HG03159 (cell line): ENCODE measurements around the gene FAM13A.

Experiments used
- ATAC-seq: cut with Tn5 transposase; IDR thresholded peaks from one replicate; pipeline ENCODE4 v1.9.1; 2021; ENCODE audit warnings: mild to moderate bottlenecking, moderate library complexity; ENCODE audit not compliant: unreplicated experiment

FAM13A gene

DNA sequence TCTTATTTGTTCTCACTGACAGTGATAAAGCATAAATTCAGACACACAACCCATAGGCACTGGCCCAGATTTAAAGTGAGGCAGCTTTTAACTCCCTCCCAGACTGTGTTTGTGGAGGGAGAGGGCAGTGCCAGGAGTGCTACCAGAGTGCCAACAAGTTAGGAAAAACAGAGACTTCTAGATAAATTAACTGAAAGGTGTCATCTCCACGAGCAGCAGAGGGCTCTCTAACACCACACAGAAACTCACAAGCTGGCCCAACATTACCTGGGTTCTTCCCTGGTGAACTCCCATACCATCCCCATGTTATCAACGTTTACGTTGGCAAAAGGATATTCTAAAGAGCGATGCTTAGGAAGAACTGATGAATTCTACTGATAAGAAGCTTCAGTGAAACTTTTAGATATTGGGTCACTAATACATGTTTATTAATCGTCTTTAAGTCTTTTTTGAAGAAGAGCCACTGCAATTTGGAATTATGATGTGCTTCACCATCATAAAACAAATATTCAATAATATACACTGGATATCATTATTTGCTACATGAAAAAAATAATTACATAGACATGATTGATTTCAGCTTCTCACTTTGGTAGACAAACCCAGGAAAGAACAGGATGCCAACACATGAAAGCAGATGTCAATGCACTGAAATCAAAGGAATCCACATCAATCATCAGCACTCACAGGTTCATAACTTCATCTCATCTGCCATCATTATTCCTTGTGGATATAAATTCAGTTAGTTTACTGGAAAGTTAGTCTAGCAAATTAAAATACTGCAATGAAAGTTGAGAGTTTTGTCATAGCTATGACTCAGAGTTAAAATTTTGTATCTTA is 238.1 kb downstream of the FAM13A start:
- no peak for ATAC-seq

DNA sequence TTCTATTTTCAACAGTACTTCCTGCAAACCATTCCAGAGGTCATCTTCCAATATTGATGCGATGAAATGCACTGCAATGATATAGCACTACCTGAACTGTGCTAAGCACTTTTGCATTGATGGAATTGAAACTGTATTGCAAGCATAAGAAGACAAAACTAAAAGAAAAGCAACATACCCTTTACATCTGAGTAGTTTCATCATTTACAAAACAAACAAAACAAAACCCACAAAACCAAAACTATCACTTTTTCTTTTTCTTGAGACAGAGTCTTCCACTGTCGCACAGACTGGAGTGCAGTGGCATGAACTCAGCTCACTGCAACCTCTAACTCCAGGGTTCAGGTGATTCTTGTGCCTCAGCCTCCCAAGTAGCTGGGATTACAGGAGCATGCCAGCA is 239.2 kb downstream of the FAM13A start:
- no peak for ATAC-seq

DNA sequence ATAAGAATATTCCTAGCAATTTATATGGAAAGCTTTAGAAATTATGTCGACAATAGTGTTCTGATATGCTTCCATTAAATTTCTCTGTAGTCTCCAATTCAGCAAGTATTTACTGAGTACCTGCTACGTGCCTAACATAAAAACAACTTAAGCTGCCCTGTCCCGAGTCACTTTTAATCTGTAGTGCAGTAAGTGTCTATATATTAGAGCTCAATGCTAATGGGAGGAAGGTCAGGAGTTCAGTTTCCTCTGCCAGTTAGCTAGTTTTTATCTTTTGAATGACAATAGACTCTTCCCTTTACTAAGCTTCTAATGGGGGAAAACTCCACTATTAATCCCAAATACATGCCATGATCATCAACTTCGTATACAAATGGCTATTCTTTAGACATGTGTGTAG is 240.6 kb downstream of the FAM13A start:
- no peak for ATAC-seq

GRCh38 chr4:88814043-88814617 is 242.9 kb downstream of the FAM13A start:
- ATAC-seq: no peak

- no peak for ATAC-seq
Measured at GRCh38 chr4:88813013-88813412, 244.0 kb downstream of the FAM13A start.

DNA sequence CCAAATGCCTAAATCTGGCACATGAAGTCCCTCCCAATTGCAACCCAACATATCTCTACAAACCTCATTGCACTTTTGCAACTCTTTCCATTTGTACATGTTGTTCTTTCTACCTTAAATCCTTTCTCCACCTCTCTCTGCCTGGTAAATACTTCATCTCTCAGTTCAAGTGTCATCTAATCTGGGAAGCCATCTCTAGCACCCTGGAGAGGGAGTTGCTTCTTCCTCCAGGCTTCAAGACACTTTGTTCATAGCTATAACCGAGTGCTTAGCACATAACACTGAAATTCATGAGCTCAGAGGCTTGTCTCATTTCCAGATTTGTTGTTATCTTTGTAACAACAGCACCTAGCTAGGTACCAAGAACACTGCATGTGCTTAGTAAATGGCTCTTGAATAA is 244.6 kb downstream of the FAM13A start:
- ATAC-seq: no peak

- no peak for ATAC-seq
Measured at GRCh38 chr4:88811904-88812303, 245.1 kb downstream of the FAM13A start.

- no peak for ATAC-seq
Measured at GRCh38 chr4:88810325-88810724, 246.7 kb downstream of the FAM13A start.

DNA sequence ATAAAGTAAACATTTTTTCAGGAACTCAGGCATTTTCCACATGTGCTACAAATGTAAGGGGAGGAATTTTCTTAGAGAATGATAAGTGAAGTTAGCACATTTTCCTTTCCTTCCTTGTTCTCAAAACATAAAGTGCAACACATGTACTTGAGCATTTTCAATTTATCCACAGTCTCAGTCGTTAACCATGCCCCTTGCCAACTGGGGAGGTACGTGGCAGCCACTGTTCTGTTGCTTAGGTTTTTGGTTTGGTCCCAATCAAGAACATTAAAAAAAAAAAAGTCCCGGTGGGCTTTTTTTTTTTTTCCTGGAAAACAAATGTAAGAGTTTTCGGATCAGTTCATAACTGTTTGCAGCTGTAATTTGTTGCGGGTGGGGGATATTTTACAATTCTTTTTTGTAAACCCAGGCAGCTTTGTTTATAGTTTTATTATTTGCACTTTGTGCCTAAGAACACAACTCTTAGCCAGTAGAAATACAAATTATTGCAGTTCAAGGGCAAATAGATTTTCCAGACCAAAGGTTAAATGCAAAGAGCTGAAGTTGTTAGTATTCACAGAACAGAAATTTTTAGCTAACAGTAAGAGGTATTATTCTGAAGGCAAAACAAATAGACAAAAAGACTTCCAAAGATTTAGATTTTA is 247.3 kb downstream of the FAM13A start:
- no peak for ATAC-seq

DNA sequence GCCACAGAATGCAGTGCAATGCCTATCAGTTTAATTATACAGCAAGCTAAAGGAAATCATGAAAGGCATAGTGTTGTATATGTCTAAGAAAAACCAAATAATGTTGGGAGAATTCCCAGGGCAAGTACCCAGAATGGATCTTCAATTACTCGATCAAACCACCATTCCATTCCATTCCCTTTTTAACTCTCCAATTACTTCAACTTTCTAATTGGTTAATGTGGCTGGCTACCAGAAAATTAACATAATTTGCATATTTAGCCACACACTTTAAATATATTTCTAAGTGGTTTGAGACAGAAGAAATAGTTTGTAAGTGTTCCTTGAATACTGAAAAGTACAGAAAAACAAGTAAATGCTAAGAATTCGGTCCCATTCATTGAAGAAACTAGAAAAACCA is 247.9 kb downstream of the FAM13A start:
- no peak for ATAC-seq

GRCh38 chr4:88807499-88807898 is 249.5 kb downstream of the FAM13A start:
- ATAC-seq: no peak

- ATAC-seq: no peak
Measured at GRCh38 chr4:88804234-88804633, 252.8 kb downstream of the FAM13A start.

- ATAC-seq: peak; percentile 72
Measured at GRCh38 chr4:88803600-88804096, 253.3 kb downstream of the FAM13A start.

DNA sequence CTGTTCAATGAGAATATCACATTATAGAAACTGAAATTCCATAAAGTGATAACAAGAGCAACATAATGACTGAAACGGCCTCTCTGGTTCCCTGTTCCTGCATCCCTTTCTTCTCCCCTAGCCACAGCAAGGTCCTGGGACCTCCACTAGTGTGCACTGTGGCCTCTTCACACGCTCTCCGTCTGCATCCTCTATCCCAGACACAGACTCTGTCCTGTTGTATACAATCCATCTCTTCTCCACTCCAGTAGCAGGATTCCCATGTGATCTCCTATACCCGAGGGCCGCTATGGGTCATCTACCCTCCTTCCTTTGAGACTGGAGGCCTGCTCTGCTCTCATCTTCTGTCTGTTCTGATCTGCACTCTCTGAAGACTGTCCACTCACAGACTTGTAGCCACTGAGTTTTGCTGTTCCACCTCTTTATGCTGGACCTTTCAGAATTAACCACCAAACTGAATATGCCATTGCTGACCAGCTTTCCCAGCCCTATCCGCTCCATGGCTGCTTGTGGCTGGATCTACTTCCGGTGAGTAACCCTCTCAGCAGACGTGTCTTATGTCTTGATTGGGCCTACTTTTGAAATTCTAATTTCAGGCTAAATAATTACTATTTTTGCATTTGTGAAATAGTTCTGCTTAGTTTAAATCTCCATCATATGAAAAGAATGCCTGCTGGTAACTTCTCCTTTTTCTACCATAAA is 254.2 kb downstream of the FAM13A start:
- no peak for ATAC-seq

- no peak for ATAC-seq
Measured at GRCh38 chr4:88802138-88802537, 254.8 kb downstream of the FAM13A start.

- no peak for ATAC-seq
Measured at GRCh38 chr4:88799900-88800299, 257.1 kb downstream of the FAM13A start.

- no peak for ATAC-seq
Measured at GRCh38 chr4:88797725-88798124, 259.3 kb downstream of the FAM13A start.

DNA sequence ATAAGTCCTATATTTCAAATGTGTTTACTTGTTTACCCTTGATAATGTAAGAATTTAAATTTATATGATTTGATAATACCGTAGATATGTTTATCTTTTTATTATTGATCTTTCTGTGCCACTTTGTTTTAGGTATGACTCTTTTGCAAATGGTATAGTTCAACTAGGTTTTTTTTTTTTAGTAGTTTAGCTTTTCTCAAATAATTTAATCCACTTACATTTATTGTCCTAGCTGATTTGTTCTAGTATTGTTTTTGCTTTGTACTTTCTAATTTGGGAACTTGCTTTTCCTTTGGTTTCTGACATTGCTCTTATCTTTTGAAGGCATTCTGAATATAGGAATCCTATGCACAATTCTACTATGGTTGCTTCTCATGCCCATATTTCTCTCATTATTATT is 260.4 kb downstream of the FAM13A start:
- ATAC-seq: no peak

DNA sequence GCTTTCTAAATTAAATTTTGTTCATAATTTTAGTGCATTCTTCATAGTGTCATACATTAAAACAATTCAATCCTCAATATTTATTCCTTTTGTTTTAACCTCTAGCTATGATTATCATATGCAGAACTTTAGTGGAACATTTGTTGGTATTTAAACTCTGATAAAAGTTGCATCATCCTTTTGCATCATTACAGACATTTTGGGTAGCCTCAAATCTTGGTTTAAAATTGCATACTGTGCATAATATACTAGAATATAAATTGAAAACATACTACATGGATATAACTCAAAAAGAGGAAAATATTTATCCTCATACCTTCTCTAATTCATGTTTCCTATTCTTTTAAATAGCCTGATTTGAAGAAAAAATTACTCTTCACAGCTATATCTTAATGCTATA is 262.0 kb downstream of the FAM13A start:
- no peak for ATAC-seq

DNA sequence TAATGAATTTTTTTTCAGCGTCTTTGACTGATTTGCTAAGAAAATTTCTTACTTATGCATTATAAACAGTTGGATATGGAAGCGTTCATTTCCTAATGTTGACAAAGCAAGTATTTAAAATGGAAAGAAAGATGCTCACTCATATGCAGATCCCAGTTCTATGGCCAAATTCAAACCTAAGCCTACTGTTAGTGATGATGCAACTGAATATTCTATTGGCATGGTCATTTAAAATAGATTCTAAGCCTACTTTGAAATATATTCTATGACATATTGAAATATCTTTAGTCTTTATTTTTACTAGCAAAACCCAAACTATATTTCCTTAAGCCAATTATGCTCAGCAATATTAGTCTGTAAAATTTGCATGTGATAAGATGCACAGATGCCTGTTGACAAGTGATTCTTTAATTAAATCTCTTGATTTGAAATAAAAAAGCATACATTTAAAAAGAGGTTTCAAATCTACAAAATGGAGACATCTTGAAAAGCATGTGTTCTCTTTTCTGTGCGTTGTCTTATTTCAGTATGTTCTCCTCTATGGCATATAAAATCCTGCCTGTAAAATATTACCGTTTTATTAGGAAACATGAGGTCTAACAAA is 262.8 kb downstream of the FAM13A start:
- ATAC-seq: no peak

DNA sequence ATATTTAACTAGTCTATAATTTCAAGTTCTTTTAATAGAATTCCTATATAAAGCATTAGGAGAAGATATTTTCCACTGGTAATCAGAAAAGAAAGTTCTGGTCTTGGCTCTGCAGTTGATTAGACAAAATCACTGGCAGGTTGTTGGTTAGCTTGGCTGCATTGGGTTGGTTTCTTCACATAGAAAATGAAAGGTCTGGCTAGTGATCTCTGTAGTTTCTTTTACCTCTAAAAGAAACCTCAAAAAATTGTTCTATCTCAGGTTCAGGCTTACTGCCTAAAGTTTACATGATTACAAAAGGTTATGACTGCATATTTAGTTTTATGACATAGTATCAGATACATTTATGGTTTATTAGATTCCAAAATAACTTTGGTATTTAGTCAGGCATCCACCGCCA is 263.5 kb downstream of the FAM13A start:
- ATAC-seq: peak; percentile 56
